Activated CD8-positive, alpha-beta memory T cell treated with anti-CD3 and anti-CD28 coated beads, Interleukin-2, amount 50 U/mL, for 1 hour (primary cell): Measurements from ENCODE around the gene OBP2A.

Experiments used
- DNase-seq: peaks from one replicate; pipeline ENCODE4 v3.0.0-alpha.2; 2020; ENCODE audit errors: extremely low read depth

OBP2A gene

DNA sequence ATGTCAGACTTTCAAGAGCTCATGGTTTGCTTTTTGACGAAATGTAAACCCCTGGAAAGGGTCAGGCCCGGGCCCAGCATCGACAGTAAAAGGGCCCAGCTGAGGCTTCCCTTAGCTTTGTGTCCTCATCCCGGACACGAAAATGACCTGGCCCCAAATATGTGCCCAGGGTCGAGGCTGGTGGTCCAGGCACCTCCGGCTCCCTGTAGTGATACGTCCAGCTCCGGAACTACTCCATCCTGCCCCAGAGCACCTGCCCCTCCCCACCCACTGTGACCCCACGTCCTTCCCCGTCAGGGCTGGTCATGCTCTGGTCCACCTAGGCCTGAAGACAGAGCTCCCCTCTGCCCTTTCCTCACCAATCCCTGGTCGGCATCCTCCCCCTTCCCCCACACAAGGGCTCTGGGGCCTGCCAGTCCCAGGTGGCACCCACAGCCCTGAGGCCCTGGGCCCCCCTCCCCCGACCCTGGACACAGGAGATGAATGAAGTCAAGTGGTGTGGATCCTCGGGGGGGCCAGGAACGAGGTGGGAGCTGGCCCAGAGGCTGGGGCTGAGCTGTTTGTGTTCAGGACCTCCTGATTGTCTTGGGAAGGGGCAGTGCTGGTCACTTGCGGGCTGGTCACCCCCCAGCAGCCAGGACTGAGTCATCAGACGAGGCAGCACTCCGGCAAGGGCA, 6.2 kb downstream of the OBP2A start:
- DNase-seq = no peak

DNA sequence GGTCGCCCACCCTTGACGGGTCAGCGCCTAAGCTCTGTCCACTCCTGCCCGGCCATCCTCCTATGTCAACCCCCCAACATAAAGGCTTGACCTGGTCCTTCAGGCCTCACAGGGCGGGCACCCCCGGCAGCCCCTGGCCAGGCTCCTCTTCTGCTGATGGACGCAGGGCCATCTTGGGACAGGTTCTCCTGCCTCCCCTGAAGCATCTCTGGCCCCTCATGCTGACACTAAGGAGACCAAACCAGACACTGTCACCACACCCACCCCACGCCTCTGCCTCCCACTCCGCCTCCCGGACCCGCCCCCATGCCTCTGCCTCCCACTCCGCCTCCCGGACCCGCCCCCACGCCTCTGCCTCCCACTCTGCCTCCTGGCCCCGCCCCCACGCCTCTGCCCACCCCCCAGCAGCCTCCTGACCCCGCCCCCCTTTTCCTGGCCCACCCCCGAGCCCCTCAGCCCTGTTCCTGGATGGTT, 6.8 kb downstream of the OBP2A start:
- DNase-seq = no peak

DNA sequence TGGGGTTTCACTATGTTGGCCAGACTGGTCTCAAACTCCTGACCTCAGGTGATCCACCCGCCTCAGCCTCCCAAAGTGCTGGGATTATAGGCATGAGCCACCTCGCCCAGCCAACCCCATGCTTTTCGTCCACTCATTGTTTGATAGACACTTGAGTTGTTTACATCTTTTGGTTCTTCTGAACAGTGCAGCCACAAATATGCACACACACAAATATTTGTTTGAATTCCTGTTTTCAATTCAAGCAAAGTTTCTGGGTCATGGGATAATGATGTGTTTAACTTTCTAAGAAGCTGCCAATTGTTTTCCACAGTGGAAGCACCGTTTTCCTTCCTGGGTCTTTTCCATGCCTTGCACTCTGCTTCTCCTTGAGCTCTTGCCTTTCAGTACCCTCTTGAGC, 8.8 kb downstream of the OBP2A start:
- DNase-seq = no peak

DNA sequence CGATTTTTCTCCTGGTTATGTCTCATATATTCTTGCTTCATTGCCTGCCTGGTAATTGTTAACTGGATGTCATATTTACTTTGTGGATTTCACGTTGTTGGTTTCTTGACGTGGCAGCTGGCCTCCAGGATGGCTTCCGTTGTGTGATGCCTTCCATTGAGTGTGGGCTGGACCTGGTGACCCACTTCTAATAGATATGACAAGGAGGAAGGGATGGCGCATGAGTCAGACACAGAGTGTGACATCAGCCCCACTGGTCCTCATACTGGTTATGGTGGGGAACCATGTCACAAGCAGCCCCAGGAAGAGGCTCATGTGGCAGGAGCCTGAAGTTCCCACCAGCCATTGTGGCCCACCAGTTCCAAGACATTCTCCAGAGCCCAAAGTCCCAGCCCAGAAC, 9.3 kb downstream of the OBP2A start:
- DNase-seq = no peak

DNA sequence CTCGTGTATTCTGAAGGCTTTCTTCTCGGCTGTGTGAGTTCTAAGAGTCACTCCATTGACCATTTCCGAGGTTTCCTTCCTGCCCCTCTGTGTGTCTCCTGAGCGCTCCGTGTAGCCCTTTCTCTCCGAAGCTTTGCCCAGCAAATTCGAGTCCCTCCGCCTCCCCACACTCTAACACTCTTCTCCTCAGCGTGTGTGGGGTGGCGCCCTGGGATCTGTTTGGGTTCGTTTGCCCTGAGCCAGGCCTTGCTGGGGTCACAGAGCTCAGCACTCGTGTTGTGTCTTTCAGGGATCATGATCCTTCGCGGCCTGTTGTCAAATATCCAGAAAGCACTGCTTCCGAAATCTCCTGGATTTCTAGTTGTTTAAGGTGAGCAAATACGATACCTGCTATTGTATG, 10.0 kb downstream of the OBP2A start:
- DNase-seq = no peak

DNA sequence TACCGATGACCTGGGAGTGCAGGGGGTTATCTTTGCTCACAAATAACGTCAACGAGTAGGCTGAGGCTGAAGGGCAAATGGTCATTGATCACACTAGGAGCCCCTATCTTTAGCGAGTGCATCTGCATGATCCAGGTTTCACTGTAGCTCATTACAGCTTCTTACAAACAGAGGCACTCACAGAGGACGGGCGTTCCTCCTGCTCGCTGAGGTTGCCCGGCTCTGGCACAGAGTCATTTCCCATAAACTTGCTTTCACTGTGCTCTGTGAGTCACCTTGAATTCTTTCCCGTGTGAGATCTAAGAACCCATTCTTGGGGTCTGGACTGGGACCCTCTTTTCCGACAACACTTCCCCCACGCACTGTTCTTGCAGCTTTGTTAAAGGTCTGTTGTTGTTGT, 13.7 kb downstream of the OBP2A start:
- DNase-seq = no peak

DNA sequence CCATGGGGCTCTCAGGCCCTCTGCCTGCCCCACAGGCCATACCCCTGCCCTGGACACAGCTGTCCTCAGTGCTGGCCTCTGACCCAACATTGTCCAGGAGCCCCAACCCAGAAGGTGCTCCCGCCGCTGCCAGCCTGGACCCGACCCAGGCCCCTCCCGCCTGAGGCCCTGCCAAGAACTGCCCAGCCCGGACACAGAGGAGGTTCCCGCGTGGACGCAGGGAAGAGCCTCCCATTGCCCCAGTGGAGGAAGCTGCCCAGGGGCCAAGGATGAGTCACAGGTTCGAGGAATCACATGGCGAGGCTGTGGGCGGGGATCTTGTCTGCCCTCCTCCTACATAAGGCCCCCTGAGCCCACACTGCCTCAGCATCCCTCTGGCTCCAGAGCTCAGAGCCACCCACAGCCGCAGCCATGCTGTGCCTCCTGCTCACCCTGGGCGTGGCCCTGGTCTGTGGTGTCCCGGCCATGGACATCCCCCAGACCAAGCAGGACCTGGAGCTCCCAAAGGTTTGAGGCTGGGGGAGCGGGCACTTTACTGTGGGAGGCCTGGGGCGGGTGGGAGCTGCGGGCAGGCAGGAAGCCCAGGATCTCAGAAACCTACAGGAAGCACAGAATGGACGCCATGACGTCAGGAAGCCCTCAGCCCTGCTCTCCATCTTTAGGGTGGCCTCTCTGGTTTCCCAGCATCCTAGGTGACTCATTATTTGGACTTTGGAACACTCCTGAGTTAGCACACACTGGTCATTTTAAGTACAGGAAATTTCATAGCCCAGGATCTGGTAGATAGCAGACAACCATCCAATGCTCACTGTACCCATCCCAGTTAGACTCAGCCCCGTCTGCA, 15.7 kb downstream of the OBP2A start, which contains the start of gene PAEP:
PAEP (plus strand) TSS at position 366 of the 844 bp plus-strand sequence.
- DNase-seq = no peak

DNA sequence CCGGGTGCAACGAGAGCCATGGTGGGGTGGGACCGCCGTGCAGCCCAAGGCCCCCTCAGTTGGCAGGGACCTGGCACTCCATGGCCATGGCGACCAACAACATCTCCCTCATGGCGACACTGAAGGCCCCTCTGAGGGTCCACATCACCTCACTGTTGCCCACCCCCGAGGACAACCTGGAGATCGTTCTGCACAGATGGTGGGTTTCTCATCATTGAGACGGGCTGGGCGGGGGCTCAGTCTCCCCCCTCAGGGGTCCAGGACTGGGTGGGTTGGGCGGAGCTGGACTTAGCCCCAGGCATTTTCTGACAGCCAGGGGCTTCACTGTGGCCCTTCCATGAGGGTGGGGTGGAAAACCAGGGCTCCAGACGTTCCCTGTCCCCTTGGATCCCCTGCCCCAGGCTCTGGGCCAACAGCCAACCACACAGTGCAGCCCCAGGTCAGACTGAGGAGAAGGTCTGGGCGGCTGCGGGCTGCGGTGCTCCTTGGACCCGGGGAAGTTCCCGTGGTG, 16.4 kb downstream of the OBP2A start:
- no peak for DNase-seq

DNA sequence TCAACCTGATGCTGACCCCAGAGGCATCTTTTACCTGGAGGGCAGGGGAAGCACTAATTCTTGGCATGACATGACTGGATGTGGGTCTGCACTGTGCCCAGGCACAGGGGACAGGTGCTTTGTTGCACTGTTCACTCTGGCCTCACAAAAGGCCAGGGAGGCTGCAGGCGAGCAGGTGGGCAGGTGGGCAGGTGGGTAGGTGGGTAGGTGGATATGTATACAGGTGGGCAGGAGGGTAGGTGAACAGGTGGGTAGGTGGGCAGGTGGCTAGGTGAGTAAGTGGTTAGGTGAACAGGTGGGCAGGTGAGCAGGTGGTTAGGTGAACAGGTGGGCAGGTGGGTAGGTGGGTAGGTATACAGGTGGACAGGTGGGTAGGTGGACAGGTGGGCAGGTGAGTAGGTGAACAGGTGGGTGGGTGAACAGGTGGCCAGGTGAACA, 17.1 kb downstream of the OBP2A start:
- DNase-seq = no peak

DNA sequence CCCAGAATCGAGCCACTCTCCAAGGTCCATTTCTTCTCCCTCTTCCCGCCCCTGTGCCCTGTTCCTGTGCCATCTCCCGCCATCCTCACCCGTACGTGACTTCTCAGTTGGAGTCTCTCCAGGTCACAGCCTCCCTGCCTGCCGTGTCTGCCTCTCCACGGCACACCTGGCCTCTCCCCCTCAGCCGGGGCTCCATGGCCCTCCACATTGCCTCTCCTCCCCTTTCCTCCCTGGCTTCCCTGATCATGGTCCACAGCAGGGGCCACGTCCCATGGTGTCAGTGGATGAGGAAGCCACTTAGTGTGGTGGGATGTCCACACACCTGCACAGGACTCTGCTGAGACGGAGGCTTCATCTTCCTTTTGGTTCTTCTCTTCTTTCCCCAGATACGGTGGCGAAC, 17.9 kb downstream of the OBP2A start:
- no peak for DNase-seq

DNA sequence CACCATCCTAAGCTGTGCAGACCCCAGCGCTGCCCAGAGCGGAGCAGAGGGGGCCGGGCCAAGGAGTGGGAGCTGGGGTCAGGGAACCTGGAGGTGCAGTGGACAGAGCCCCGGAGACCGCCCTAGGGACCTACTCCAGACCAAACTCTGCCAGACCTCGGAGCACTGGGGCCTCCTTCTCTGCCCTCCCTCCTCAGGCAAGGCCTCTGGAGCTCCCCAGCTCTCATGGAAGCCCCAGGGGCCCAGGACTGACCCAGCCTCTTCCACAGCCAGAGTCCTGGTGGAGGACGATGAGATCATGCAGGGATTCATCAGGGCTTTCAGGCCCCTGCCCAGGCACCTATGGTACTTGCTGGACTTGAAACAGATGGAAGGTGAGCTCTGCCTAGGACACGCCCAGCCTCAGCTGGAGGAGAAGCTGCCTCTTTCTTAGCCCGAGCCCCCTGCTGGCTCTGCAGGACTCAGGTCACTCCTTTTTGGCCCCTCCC, 19.3 kb downstream of the OBP2A start:
- no peak for DNase-seq

DNA sequence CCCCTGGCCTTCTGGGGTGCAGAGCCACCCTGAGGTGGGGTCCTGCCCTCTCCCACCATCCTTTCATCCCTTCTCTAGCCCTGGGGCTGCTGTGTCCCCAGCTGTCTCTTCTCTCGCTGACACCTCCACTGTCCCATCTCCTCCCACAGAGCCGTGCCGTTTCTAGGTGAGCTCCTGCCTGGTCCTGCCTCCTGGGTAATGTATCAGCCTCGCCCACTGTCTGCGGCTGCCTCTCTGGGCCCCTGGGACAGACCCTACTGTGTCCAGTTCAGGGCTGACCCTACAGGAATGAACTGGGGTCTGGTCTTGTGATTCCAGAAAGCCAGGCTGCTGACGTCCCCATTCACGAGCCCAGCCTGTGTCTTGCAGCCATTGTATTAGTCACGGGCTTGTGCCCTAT, 19.7 kb downstream of the OBP2A start:
- DNase-seq = no peak

DNA sequence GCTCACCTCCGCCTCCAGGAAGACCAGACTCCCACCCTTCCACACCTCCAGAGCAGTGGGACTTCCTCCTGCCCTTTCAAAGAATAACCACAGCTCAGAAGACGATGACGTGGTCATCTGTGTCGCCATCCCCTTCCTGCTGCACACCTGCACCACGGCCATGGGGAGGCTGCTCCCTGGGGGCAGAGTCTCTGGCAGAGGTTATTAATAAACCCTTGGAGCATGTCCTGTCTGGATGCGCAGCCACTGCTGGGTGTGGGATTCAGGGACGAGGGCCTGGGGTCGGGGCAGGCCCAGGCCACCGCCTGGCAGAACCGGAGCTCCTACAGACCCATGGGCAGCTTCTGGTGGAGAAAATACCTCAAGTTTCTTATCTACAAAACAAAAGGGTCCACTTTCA, 20.6 kb downstream of the OBP2A start:
- no peak for DNase-seq

DNA sequence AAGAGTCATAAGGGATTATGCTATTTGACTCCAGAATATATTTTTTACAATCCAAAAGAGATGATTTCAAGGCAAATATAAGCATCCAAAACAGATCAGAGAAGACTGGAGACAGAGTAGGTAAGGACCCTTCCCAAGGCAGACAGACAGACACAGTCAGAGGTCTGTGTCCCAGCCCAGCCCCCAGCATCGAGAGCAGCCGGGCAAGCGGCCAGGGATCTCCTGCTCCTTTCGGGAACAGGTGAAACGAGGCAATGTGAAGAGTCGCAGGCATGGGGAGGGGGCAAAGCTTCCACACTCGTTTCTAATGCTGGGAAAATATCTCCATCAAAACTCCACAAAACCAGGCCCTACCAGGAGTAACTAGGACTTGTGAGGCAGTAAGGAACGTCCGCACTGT, 21.4 kb downstream of the OBP2A start:
- no peak for DNase-seq

DNA sequence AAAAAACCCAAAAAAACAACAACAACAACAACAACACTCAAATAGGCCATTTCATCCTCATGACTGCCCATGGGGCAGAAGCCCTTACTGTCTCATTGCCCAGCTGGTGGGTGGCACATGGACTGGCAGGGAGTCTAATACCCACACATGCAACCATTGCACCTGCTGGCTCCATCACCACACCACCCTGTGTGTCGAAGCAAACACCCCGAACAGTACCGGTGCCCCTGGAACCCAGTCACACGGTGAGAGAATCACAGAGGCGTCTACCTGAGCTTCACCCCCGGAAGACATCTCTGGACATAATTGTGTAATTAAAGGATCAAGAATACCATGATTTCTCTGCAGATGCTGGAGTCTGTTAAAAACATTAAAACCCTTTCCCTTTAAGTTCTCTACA, 22.1 kb downstream of the OBP2A start:
- DNase-seq = no peak

DNA sequence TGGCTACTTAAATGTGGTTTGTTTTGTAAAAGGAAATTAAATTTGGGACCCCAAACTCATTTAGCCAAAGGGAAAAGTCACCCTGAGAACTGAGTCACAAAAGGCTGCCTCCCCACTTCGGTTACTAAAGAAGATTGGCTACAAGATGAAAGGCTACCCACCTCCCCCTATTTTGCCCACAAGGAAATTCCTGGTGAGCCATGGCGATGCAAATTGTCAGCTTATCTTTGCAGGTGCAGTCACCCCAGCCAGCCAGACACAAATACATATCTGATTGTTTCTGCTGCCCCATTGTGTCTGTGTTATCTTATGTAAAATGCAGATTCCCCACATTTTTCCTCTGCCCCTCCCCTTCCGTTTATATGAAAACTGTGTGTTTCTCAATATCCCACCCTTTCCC, 24.5 kb downstream of the OBP2A start:
- no peak for DNase-seq

DNA sequence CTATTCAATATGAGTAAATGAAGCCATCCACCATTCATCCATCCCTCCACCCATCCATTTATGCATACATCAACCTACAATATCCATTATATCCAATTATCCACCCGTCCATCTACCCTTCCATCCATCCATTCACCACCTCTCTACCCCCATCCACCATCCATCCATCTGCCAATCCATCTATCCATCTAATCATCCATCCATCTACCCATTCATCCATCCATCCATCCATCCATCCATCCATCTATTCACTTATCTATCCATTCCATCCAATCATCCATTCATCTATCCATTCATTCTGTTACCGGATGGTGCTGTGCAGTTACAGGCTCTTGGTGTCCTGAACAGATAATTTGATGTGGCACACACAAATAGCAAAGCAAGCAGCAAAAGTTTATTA, 26.3 kb downstream of the OBP2A start:
- DNase-seq = no peak

DNA sequence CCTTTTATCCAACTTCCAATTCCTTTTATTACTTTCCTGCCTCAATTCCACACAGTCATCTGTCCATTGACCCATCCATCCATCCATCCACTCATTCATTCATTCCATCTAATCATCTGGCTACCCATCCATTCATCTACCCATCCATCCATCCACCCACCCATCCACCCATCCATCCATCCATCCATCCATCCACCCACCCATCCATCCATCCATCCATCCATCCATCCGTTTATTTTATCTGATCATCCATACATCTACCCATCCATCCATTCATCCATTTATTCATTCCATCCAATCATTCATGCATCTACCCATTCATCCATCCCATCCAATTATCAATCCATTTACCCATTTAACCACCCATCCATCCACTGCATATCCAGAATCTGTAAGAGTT, 27.2 kb downstream of the OBP2A start:
- no peak for DNase-seq

DNA sequence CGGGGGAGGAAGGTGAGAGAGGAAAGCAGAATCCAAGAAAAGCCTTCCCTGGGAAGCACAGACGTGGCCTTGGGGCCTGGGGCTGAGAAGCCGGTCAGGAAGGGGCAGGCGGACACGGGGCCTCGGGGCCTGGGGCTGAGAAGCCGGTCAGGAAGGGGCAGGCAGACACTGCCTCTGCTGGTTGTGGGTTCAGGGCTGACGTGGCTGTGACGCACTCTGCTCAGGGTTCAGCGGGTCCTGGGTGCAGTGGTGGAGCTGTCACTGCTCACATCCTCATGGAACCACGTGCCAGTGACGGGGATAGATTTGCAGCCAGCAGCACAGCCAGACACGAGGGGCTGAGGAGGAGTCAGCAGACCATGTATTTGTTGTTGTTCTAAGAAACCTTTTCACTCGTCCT, 28.4 kb downstream of the OBP2A start:
- DNase-seq = no peak

DNA sequence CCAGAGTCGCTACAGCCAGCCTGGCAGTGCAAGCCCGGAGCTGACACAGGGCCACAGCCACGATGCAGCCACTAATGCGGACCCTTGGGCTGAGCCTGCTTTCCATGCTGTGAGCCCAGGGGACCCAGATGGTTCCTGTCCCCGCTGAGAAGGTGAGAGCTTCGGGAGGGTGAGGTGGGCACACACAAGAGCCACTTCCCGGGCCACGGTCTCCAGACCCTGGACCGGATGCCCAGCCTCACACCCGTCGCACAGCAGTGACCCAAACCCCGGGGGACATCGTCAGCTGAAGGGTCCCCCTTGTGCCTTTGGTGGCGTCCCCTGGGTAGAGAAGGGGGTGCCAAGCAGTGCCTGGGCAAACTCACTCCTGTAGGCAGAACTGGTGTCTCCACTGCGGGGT, 29.0 kb downstream of the OBP2A start:
- no peak for DNase-seq

DNA sequence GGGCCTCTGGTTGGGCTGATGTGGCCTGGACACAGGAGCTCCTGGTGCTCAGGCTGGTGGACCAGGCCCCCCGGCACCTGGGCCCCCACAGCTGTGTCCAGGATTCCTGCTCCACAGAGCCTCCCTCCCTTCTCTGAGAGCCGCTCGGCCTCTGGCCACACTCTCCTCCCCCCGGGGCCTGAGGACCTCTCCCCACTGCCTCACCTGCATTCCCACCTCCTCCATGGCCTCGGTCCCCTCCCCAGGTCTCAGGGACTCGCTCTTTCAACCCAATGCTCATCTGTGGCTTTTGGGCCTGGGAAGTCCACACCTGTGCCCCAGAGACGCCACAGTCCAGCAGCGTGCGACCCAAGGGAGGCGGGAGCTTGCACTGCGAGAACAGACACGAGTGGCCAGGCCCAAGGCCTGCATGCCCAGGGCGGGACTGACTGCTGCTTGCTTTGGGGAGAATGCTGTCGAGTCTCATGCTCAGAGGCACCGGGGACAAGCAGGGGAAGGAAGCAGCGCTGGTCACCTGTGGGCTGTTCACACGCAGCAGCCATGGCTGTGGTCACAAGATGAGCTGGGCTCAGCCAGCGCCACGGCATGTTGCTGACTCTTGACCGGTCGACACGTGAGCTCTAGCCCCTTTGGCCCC, 30.2 kb downstream of the OBP2A start:
- DNase-seq = no peak

DNA sequence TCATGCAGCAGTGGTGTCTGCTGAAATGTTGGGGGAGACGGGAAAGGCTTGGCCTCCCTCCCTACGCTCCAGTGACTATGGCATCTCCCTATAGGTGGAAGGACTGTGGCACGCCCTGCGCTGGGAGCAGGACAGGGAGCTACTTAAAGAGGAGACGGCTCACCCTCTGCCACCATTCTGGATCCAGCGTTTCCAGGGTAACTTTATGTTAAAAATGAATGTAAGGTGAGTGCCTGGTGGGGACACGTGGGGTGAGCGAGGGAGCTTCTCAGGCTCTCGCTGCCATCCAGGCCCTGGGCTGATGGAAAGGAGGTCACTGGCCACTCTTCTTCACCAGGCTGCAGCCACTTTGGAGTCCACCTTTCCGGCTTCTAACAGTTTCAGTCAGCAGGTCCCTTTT, 31.3 kb downstream of the OBP2A start:
- no peak for DNase-seq
